ENCODE measurements around the gene SLC2A10.

The SLC2A10 gene

GRCh38 chr20:46746956-46747526 lies 37.6 kb downstream of the SLC2A10 start:
- no peaks in the 10 kb centered on the region for H3K36me3 ChIP-seq (ENCODE audit: insufficient read depth, low read length)
- H3K4me2 ChIP-seq (ENCODE audit: low read depth, low read length, poor library complexity, severe bottlenecking), result no peak overlapping the region
- no peaks in the 10 kb centered on the region for H4K20me1 ChIP-seq (ENCODE audit: insufficient read depth, low read length, poor library complexity, severe bottlenecking)
- H3K9me2 ChIP-seq (replicated peaks; ENCODE audit: low read depth, low read length), result no peaks in the 10 kb centered on the region
- peaks cover 15% of the 10 kb centered on the region for H3K27me3 ChIP-seq (ENCODE audit: insufficient read depth, low read length, poor library complexity, severe bottlenecking)
- H3K4me3 ChIP-seq (ENCODE audit: low read length, poor library complexity, severe bottlenecking), result no peak overlapping the region
- H3K9me3 ChIP-seq (ENCODE audit: insufficient read depth, low read depth, low read length), result no peaks in the 10 kb centered on the region
- H3K79me2 ChIP-seq (ENCODE audit: insufficient read depth, low read length), result no peaks in the 10 kb centered on the region
- no peak overlapping the region for H3K9ac ChIP-seq (ENCODE audit: low read depth, low read length, poor library complexity, severe bottlenecking)
- TF ChIP-seq CTCF (conservative IDR thresholded peaks at IDR 0.05; ENCODE audit: low read length) (no peak), EZH2phosphoT487 (IDR thresholded peaks at IDR 0.05; ENCODE audit: borderline replicate concordance) (no peak)
- no peaks in the 10 kb centered on the region for H3K4me1 ChIP-seq (ENCODE audit: insufficient read depth, low read length, poor library complexity, severe bottlenecking)
- no peak overlapping the region for H2AFZ ChIP-seq (ENCODE audit: low read length)
- no peaks in the 10 kb centered on the region for H3F3A ChIP-seq (ENCODE audit: low read depth)

GRCh38 chr20:46749147-46749546 lies 39.7 kb downstream of the SLC2A10 start:
- Histone ChIP-seq H3K9ac (ENCODE audit: low read depth, low read length, poor library complexity, severe bottlenecking) (no peak overlapping the region), H4K20me1 (ENCODE audit: insufficient read depth, low read length, poor library complexity, severe bottlenecking) (no peaks in the 10 kb centered on the region), H3K9me2 (replicated peaks; ENCODE audit: low read depth, low read length) (no peaks in the 10 kb centered on the region), H3K4me2 (ENCODE audit: low read depth, low read length, poor library complexity, severe bottlenecking) (no peak overlapping the region), H3K36me3 (ENCODE audit: insufficient read depth, low read length) (no peaks in the 10 kb centered on the region), H3F3A (ENCODE audit: low read depth) (no peaks in the 10 kb centered on the region), H3K9me3 (ENCODE audit: insufficient read depth, low read depth, low read length) (no peaks in the 10 kb centered on the region), H3K79me2 (ENCODE audit: insufficient read depth, low read length) (no peaks in the 10 kb centered on the region), H3K4me3 (ENCODE audit: low read length, poor library complexity, severe bottlenecking) (no peak overlapping the region), H3K27me3 (ENCODE audit: insufficient read depth, low read length, poor library complexity, severe bottlenecking) (peaks cover 6% of the 10 kb centered on the region), H2AFZ (ENCODE audit: low read length) (peak overlapping the region; percentile 45; the same call in 1 of the 2 replicates), H3K4me1 (ENCODE audit: insufficient read depth, low read length, poor library complexity, severe bottlenecking) (no peaks in the 10 kb centered on the region)
- TF ChIP-seq EZH2phosphoT487 (IDR thresholded peaks at IDR 0.05; ENCODE audit: borderline replicate concordance) (no peak), CTCF (conservative IDR thresholded peaks at IDR 0.05; ENCODE audit: low read length) (no peak)

- no peak overlapping the region for H3K4me2 ChIP-seq (ENCODE audit: low read depth, low read length, poor library complexity, severe bottlenecking)
- H3K9me3 ChIP-seq (ENCODE audit: insufficient read depth, low read depth, low read length), result no peaks in the 10 kb centered on the region
- no peak overlapping the region for H3K4me3 ChIP-seq (ENCODE audit: low read length, poor library complexity, severe bottlenecking)
- H3F3A ChIP-seq (ENCODE audit: low read depth), result no peaks in the 10 kb centered on the region
- no peak overlapping the region for H3K9ac ChIP-seq (ENCODE audit: low read depth, low read length, poor library complexity, severe bottlenecking)
- no peaks in the 10 kb centered on the region for H4K20me1 ChIP-seq (ENCODE audit: insufficient read depth, low read length, poor library complexity, severe bottlenecking)
- no peaks in the 10 kb centered on the region for H3K36me3 ChIP-seq (ENCODE audit: insufficient read depth, low read length)
- H3K9me2 ChIP-seq (replicated peaks; ENCODE audit: low read depth, low read length), result no peaks in the 10 kb centered on the region
- no peak for TF ChIP-seq EZH2phosphoT487 (IDR thresholded peaks at IDR 0.05; ENCODE audit: borderline replicate concordance)
- TF ChIP-seq CTCF (conservative IDR thresholded peaks at IDR 0.05; ENCODE audit: low read length), result no peak
- no peak overlapping the region for H2AFZ ChIP-seq (ENCODE audit: low read length)
- H3K27me3 ChIP-seq (ENCODE audit: insufficient read depth, low read length, poor library complexity, severe bottlenecking), result no peaks in the 10 kb centered on the region
- H3K79me2 ChIP-seq (ENCODE audit: insufficient read depth, low read length), result no peaks in the 10 kb centered on the region
- H3K4me1 ChIP-seq (ENCODE audit: insufficient read depth, low read length, poor library complexity, severe bottlenecking), result no peaks in the 10 kb centered on the region
These were observed 42.4 kb downstream of the SLC2A10 start for GRCh38 chr20:46751856-46752255.

All from Loucy (cell line).